HUES64 (cell line): ENCODE results near the gene SUOX. TPM values are rescaled to one million over a fixed set of nuclear protein-coding genes. Genes with fewer than 3 reads are reported as not detected.

ENCODE experiments used
- H3K27ac ChIP-seq: 2 replicates; pipeline ENCODE4 v1.7.0; 2013; ENCODE audit warnings: low read depth, low read length, inconsistent platforms
- H3K27me3 ChIP-seq: 2 replicates; pipeline ENCODE4 v1.6.1; 2013; ENCODE audit warnings: mild to moderate bottlenecking, low read length; ENCODE audit not compliant: insufficient read depth
- H3K36me3 ChIP-seq: 2 replicates; pipeline ENCODE4 v1.6.1; 2013; ENCODE audit warnings: mild to moderate bottlenecking, low read length; ENCODE audit not compliant: insufficient read depth
- H3K4me1 ChIP-seq: 2 replicates; pipeline ENCODE4 v1.6.1; 2013; ENCODE audit warnings: mild to moderate bottlenecking, low read length, moderate library complexity; ENCODE audit not compliant: insufficient read depth
- H3K4me3 ChIP-seq: 2 replicates; pipeline ENCODE4 v1.5.1; 2013; ENCODE audit warnings: mild to moderate bottlenecking, low read length, moderate library complexity
- H3K9ac ChIP-seq: 2 replicates; pipeline ENCODE4 v1.6.1; 2013; ENCODE audit warnings: mild to moderate bottlenecking, low read depth, low read length
- H3K9me3 ChIP-seq: 2 replicates; pipeline ENCODE4 v1.6.1; 2013; ENCODE audit warnings: low read depth, low read length; ENCODE audit not compliant: insufficient read depth
- WGBS: fragments of 150-250, 120-280 bp; methylation state at CpG from one replicate; pipeline ENCODE4 v1.1.7; 2013; ENCODE audit warnings: missing lambda C conversion rate; 5-methylcytosine and 5-hydroxymethylcytosine counted together
- polyA plus RNA-seq, 2 experiments: library from polyadenylated mRNA; stranded (reverse); fragments of 50-300 nt; gene quantifications; one replicate each; pipeline ENCODE4 v1.2.3, GENCODE V29; 2013

The SUOX gene
- polyA plus RNA-seq (2013, experiment 1 of 2): 15.2 TPM
- 16.0 TPM for polyA plus RNA-seq (2013, experiment 2 of 2)

- Histone ChIP-seq H3K9me3 (no peaks in the 10 kb centered on the region), H3K9ac (peak within 1 kb of the TSS; percentile 68), H3K27ac (peak within 1 kb of the TSS; percentile 19; the same call in 1 of the 2 replicates), H3K27me3 (no peaks in the 10 kb centered on the region), H3K4me3 (peak within 1 kb of the TSS; percentile 77), H3K4me1 (no peaks in the 10 kb centered on the region), H3K36me3 (peaks cover 37% of the 10 kb centered on the region)
- whole genome bisulfite sequencing: 9% methylated on average over 27 of the region's 27 CpGs
These were observed at the start of gene SUOX for GRCh38 chr12:55996715-55997534. TSS of gene SUOX (plus strand) at chr12:55997276. CDS start at chr12:56002222, 4,946 bp downstream.

GRCh38 chr12:55955344-55955743 lies 41.7 kb upstream of the SUOX start:
- WGBS: 91% methylated on average over 4 of the region's 4 CpGs
- Histone ChIP-seq H3K4me3 (no peak overlapping the region), H3K4me1 (no peaks in the 10 kb centered on the region), H3K27me3 (no peaks in the 10 kb centered on the region), H3K9me3 (no peaks in the 10 kb centered on the region), H3K36me3 (peaks cover 70% of the 10 kb centered on the region), H3K9ac (no peak overlapping the region), H3K27ac (no peak overlapping the region)

- 95% methylated on average over 6 of the region's 6 CpGs for WGBS
- H3K4me1 ChIP-seq: no peaks in the 10 kb centered on the region
- H3K9ac ChIP-seq: no peak overlapping the region
- no peak overlapping the region for H3K27ac ChIP-seq
- H3K36me3 ChIP-seq: peaks cover 70% of the 10 kb centered on the region
- H3K9me3 ChIP-seq: no peaks in the 10 kb centered on the region
- H3K4me3 ChIP-seq: no peak overlapping the region
- H3K27me3 ChIP-seq: no peaks in the 10 kb centered on the region
These were observed 41.1 kb upstream of the SUOX start for GRCh38 chr12:55955800-55956508.

GRCh38 chr12:55957106-55957859 lies 39.8 kb upstream of the SUOX start:
- H3K4me1 ChIP-seq: no peaks in the 10 kb centered on the region
- WGBS: 93% methylated on average over 5 of the region's 5 CpGs
- no peak overlapping the region for H3K4me3 ChIP-seq
- H3K9ac ChIP-seq: no peak overlapping the region
- H3K9me3 ChIP-seq: no peaks in the 10 kb centered on the region
- H3K27ac ChIP-seq: no peak overlapping the region
- peaks cover 67% of the 10 kb centered on the region for H3K36me3 ChIP-seq
- no peaks in the 10 kb centered on the region for H3K27me3 ChIP-seq

- H3K27me3 ChIP-seq: no peaks in the 10 kb centered on the region
- no peak overlapping the region for H3K4me3 ChIP-seq
- H3K27ac ChIP-seq: no peak overlapping the region
- no peaks in the 10 kb centered on the region for H3K9me3 ChIP-seq
- H3K36me3 ChIP-seq: peaks cover 18% of the 10 kb centered on the region
- 88% methylated on average over 2 of the region's 2 CpGs for WGBS
- peaks cover 7% of the 10 kb centered on the region; the same call in 1 of the 2 replicates for H3K4me1 ChIP-seq
- no peak overlapping the region for H3K9ac ChIP-seq
These were observed 33.3 kb upstream of the SUOX start for GRCh38 chr12:55963760-55964159.

GRCh38 chr12:55965240-55965639 lies 31.8 kb upstream of the SUOX start:
- 48% methylated on average over 5 of the region's 5 CpGs for WGBS
- peak overlapping the region; percentile 46; the same call in 1 of the 2 replicates for H3K9ac ChIP-seq
- H3K9me3 ChIP-seq: no peaks in the 10 kb centered on the region
- H3K27me3 ChIP-seq: no peaks in the 10 kb centered on the region
- H3K4me1 ChIP-seq: peaks cover 7% of the 10 kb centered on the region; the same call in 1 of the 2 replicates
- peak overlapping the region; percentile 53 for H3K27ac ChIP-seq
- peaks cover 26% of the 10 kb centered on the region for H3K36me3 ChIP-seq
- H3K4me3 ChIP-seq: peak overlapping the region; percentile 89

GRCh38 chr12:55965941-55966407 lies 31.1 kb upstream of the SUOX start, which contains the start of gene PMEL:
TSS of gene PMEL (minus strand) at chr12:55966042. CDS start at chr12:55966011, 31 bp downstream.
- peak within 1 kb of the TSS; percentile 89 for H3K4me3 ChIP-seq
- H3K9ac ChIP-seq: peak within 1 kb of the TSS; percentile 84
- WGBS: 22% methylated on average over 3 of the region's 4 CpGs
- H3K9me3 ChIP-seq: no peaks in the 10 kb centered on the region
- H3K27ac ChIP-seq: peak within 1 kb of the TSS; percentile 80
- H3K4me1 ChIP-seq: peaks cover 7% of the 10 kb centered on the region; the same call in 1 of the 2 replicates
- H3K27me3 ChIP-seq: no peaks in the 10 kb centered on the region
- H3K36me3 ChIP-seq: peaks cover 33% of the 10 kb centered on the region

- H3K27ac ChIP-seq: peak within 1 kb of the TSS; percentile 80
- H3K9me3 ChIP-seq: no peaks in the 10 kb centered on the region
- peaks cover 7% of the 10 kb centered on the region; the same call in 1 of the 2 replicates for H3K4me1 ChIP-seq
- H3K27me3 ChIP-seq: no peaks in the 10 kb centered on the region
- peak within 1 kb of the TSS; percentile 89 for H3K4me3 ChIP-seq
- H3K36me3 ChIP-seq: peaks cover 34% of the 10 kb centered on the region
- WGBS: under 1% methylated on average over 43 of the region's 45 CpGs
- H3K9ac ChIP-seq: peak within 1 kb of the TSS; percentile 84
These were observed 30.4 kb upstream of the SUOX start, which contains the start of gene CDK2 for GRCh38 chr12:55966408-55967281. TSS of gene CDK2 (plus strand) at chr12:55966830. CDS start at chr12:55967009, 179 bp downstream.

GRCh38 chr12:55969356-55969755 lies 27.7 kb upstream of the SUOX start:
- Histone ChIP-seq H3K9ac (no peak overlapping the region), H3K27me3 (no peaks in the 10 kb centered on the region), H3K4me3 (no peak overlapping the region), H3K9me3 (no peaks in the 10 kb centered on the region), H3K36me3 (peaks cover 41% of the 10 kb centered on the region), H3K4me1 (peaks cover 12% of the 10 kb centered on the region; the same call in 1 of the 2 replicates), H3K27ac (no peak overlapping the region)
- WGBS: 84% methylated on average over 4 of the region's 4 CpGs

GRCh38 chr12:55970775-55971174 lies 26.3 kb upstream of the SUOX start:
- H3K27ac ChIP-seq: no peak overlapping the region
- H3K4me3 ChIP-seq: no peak overlapping the region
- 89% methylated on average over 7 of the region's 7 CpGs for WGBS
- peaks cover 41% of the 10 kb centered on the region for H3K36me3 ChIP-seq
- H3K9me3 ChIP-seq: no peaks in the 10 kb centered on the region
- H3K4me1 ChIP-seq: peaks cover 8% of the 10 kb centered on the region; the same call in 1 of the 2 replicates
- H3K27me3 ChIP-seq: no peaks in the 10 kb centered on the region
- no peak overlapping the region for H3K9ac ChIP-seq
